ENCODE data around the gene TWSG1.

Gene TWSG1

GRCh38 chr18:9416563-9417072 is 82.0 kb downstream of the TWSG1 start:
- no peak for TF ChIP-seq CTCF (IDR thresholded peaks at IDR 0.05; ENCODE audit: control extremely low read depth, extremely low read depth, low read depth, missing control alignments)
- POLR2A ChIA-PET: interaction anchor here (0.6 kb wide), 1 partner anchor 253 kb away, joined by 7 read pairs; no protein-coding TSS in a partner anchor
- CTCF ChIA-PET: interaction anchor here (1.5 kb wide), 1 partner anchor 10 kb away, joined by 7 read pairs; no protein-coding TSS in a partner anchor
- DNase-seq (ENCODE audit: extremely low spot score): no peak

DNA sequence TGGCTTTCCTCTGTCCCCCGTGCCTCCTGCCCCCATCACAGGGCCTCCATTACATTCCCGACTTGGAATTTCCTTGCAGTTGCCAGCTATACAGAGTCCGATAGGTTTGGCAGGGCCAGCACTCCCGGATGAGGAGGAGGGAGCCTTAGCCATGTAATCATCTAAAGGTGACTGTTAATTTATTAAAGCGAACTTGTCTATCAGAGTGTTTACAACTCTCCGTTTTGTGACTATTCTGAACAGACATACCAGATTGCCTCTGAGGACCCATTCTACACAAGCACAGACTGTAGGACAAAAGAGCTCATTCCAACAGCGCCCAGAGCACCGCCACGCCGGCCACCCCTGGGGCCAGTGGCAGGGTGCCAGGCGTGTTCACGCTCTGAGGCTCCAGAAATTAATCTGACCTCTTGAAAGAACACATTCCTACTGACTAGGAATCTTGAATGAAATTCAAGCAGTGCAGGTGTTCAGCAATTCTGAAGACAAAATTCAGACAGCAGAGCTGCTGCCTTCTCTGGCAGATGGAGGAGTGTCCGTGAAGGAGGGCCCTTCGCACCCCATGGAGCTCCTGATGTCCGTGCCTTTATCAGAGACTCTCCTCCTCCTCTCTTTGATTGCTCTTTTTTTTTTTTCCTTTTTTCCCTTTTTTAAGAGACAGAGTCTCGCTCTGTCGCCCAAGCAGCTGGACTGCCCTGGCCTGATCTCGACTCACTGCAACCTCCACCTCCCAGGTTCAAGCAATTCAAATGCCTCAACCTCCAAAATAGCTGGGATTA is 82.7 kb downstream of the TWSG1 start:
- ChIA-PET POLR2A (no interaction called here), CTCF (interaction anchor here (1.5 kb wide), 1 partner anchor 14 kb away, joined by 4 read pairs; no protein-coding TSS in a partner anchor)
- DNase-seq (ENCODE audit: extremely low spot score): no peak
- TF ChIP-seq CTCF (IDR thresholded peaks at IDR 0.05; ENCODE audit: control extremely low read depth, extremely low read depth, low read depth, missing control alignments): no peak

GRCh38 chr18:9418047-9418690 is 83.6 kb downstream of the TWSG1 start:
- POLR2A ChIA-PET: no interaction called here
- no peak for DNase-seq (ENCODE audit: extremely low spot score)
- no peak for TF ChIP-seq CTCF (IDR thresholded peaks at IDR 0.05; ENCODE audit: control extremely low read depth, extremely low read depth, low read depth, missing control alignments)
- CTCF ChIA-PET: interaction anchor here (1.5 kb wide), 1 partner anchor 15 kb away, joined by 4 read pairs; no protein-coding TSS in a partner anchor

DNA sequence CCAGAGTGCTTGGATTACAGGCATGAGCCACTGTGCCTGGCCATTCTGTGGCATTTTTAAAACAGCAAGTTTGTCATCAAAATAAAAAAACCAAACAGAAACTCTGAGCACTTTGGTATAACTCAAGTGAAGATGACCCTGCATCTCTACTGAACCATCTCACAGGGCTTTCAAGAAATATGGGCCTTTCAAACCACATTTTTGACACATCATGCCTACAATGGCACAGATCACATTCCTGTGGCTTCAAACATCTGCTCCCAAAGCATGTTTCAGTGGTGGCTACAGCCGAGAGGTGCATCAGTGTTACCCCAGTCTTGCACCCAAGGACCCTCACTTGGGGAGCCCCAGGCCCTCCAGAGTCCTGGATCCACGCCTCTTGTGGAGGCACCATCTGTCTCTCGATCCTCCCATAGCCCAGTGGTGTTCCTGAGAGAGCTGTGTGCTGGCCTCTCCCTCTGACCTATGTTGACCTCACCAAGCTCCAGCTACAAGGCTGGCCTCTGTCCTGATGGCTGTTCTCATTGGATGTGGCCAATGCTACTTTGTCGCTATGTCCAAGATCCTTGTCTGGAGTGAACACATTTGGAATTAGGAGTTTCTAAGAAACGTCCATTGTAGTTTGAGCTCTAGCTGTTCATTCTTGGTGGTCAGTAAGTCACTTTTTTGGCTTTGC is 85.5 kb downstream of the TWSG1 start:
- CTCF ChIA-PET: interaction anchor here (1.0 kb wide), 1 partner anchor 10 kb away, joined by 3 read pairs; no protein-coding TSS in a partner anchor
- POLR2A ChIA-PET: no interaction called here
- TF ChIP-seq CTCF (IDR thresholded peaks at IDR 0.05; ENCODE audit: control extremely low read depth, extremely low read depth, low read depth, missing control alignments): no peak
- no peak for DNase-seq (ENCODE audit: extremely low spot score)

- DNase-seq (ENCODE audit: extremely low spot score): no peak
- ChIA-PET CTCF (no interaction called here), POLR2A (interaction anchor here (0.6 kb wide), 1 partner anchor 87 kb away, joined by 3 read pairs; no protein-coding TSS in a partner anchor)
- TF ChIP-seq CTCF (IDR thresholded peaks at IDR 0.05; ENCODE audit: control extremely low read depth, extremely low read depth, low read depth, missing control alignments): no peak
Measured at GRCh38 chr18:9421096-9421900, 86.7 kb downstream of the TWSG1 start.
